H1 (cell line): Measurements from ENCODE around the gene FBXO30. TPM values are rescaled to one million over a fixed set of nuclear protein-coding genes. Genes with fewer than 3 reads are reported as not detected.

Experiments used
- FOSL1 ChIP-seq: IDR thresholded peaks from 2 replicates; pipeline ENCODE4 v1.6.1; 2011; ENCODE audit warnings: mild to moderate bottlenecking, low read depth, low read length, moderate library complexity; ENCODE audit not compliant: insufficient read depth
- KDM1A ChIP-seq: fragments of 200-600, 300-600 bp; sonication (generic); IDR thresholded peaks from 2 replicates; pipeline ENCODE4 v1.7.1; 2016; ENCODE audit warnings: mild to moderate bottlenecking, low read length, borderline replicate concordance
- KDM4A ChIP-seq: IDR thresholded peaks from one replicate; pipeline ENCODE4 v1.7.1; 2012; ENCODE audit warnings: low read depth, mild to moderate bottlenecking, moderate library complexity, low read length, inconsistent platforms; ENCODE audit not compliant: severe bottlenecking
- SIN3A ChIP-seq, 2 experiments: IDR thresholded peaks in 1 of 2; conservative IDR thresholded peaks in 1 of 2; 2 replicates each; pipeline ENCODE4 v1.6.1; 2011 to 2012; ENCODE audit warnings: low read length in 2 of 2, improper control_type of control experiment in 1 of 2, low read depth in 1 of 2, mild to moderate bottlenecking in 1 of 2
- TAF1 ChIP-seq: IDR thresholded peaks from 2 replicates; pipeline ENCODE4 v1.6.1; 2011; ENCODE audit warnings: mild to moderate bottlenecking, low read depth, low read length
- YY1 ChIP-seq: IDR thresholded peaks from 2 replicates; pipeline ENCODE4 v1.6.1; 2011; ENCODE audit warnings: low read depth, mild to moderate bottlenecking, low read length
- polyA plus RNA-seq, 7 experiments: library from polyadenylated mRNA; depleted of rRNA in 3 of 7; stranded (reverse) in 5 of 7; unstranded in 2 of 7; fragments of >200 nt in 5 of 7; fragments of 200-250 nt in 2 of 7; gene quantifications; 1 replicate in 5 of 7; 2 replicates in 1 of 7; 4 replicates in 1 of 7; pipeline versions ENCODE4 v1.2.1 to v1.2.3, GENCODE V29; 2011 to 2013; ENCODE audit warnings: missing spikeins in 2 of 7, mixed read lengths in 2 of 7
- total RNA-seq: library from RNA; stranded (reverse); fragmentation: NEBNext Ultra II Directional; extraction: Animal tissue kit (Norgen Biotek cat#: 25700); gene quantifications from 2 replicates; pipeline ENCODE4 v1.2.1, GENCODE V29; 2021

FBXO30 gene
- total and polyA plus RNA-seq, 2 of the 8 experiments (the other 6 are each of a cell fraction or from before 2014, with no cell fraction given): 3.9 to 18.3 TPM

DNA sequence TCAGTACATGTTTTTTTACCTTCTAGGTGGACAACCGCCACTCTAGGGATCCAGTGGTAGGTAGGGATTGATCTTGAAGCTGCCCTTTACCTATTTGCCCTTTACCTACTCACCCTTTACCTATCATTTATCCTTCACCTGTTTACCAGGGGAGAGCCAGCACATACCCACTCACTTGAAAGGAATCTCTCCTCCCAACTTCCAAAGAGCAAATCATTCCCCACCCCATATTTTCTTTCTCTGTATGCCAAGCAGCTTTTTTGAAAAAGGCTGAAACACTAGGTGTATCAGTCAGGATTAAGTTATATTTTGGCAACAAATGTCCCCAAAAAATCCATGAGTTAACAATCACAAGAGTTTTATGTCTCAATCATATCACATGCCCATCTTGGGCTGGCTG, 68.7 kb downstream of the FBXO30 start (continued):
- no peak for TF ChIP-seq SIN3A (conservative IDR thresholded peaks at IDR 0.05 in 1 of 2, IDR thresholded peaks at IDR 0.05 in 1 of 2; ENCODE audit: low read depth in 1 of 2, low read length in 2 of 2)
- no peak for TF ChIP-seq KDM4A
- no peak for TF ChIP-seq KDM1A
- no peak for TF ChIP-seq TAF1
- no peak for TF ChIP-seq YY1
- no peak for TF ChIP-seq FOSL1
- TF ChIP-seq, all 59 proteins: peak for 0
